CD4-positive, alpha-beta T cell treated with Interleukin-4 for 4 hours (primary cell): Measurements from ENCODE around the gene CFAP90.

Source experiments
- DNase-seq: peaks from one replicate; pipeline ENCODE4 v3.0.0-alpha.2; 2020

The CFAP90 gene

GRCh38 chr5:7867260-7867659 is 16.3 kb upstream of the CFAP90 start:
- DNase-seq, result no peak

- DNase-seq, result no peak
Measured at GRCh38 chr5:7866196-7866595, 15.3 kb upstream of the CFAP90 start.

DNA sequence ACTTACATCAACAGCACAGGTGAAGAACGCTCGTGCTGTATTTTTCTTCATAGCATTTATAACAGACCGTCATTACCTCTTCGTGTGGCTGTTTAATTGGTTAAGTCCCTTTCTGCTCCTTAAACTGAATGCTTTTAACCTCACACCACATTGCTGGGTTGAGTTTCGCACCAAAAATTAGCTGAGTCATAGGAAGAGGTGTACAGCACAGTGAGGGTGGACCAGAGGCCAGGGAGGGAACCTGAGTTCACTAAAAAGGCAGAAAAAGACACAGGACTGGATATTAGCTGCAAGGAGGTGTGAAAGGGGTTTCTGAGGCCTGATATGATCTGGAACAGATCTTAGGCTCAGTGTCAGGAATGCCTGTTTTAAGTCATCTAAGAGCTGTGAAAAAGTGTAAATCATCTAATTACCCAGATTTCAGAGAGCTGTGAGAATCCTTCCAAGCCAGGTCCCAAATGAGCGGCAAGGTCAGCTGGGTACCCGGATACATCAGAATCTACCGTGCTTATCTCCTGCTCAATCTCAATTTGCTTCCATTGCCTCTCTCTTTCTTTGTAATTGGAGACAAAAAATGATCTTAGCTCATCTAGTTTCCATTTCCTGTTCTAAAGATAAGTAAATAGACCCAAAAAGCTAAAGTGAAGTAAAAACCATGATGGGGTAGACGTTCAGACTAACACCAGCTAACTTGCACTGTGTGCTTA is 7.1 kb upstream of the CFAP90 start:
- DNase-seq, result no peak

- DNase-seq, result no peak
Measured at GRCh38 chr5:7857361-7857760, 6.4 kb upstream of the CFAP90 start.

GRCh38 chr5:7856855-7857254 is 5.9 kb upstream of the CFAP90 start:
- peak; percentile 56 for DNase-seq

GRCh38 chr5:7855611-7856010 is 4.7 kb upstream of the CFAP90 start:
- no peak for DNase-seq

DNA sequence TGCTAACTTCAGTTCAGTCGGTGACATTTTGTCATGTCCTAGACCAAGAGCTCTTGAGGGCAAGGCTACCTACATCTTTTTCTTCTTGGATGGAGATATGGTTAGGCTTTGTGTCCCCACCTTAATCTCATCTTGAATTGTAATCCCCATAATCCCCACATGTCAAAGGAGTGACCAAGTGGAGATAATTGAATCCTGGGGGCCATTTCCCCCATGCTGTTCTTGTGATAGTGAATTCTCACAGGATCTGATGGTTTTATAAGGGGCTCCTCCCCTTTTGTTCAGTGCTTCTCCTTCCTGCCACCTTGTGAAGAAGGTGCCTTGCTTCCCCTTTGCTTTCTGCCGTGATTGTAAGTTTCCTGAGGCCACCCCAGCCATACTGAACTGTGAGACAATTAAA is 2.1 kb upstream of the CFAP90 start:
- DNase-seq, result no peak

DNA sequence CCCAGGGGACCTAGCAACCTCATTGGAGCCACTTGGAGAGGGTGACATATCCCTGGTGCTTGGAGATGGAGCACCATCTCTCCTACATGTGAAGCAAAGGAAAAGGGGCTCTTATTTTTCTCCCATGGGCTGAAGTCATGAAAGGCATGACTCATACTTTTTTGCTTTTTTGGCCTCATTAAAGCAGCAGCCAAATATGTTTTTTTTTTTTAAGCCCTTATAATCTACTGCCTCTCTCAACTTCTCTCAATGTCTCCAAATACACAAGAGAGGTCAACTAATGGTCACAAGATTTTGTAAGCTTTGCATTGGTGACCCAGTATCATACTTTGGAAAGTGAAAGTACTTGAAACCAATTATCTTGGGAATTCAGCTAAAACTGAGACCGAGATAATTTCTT is 1.6 kb upstream of the CFAP90 start:
- no peak for DNase-seq

GRCh38 chr5:7851617-7852289 is 820 bp upstream of the CFAP90 start:
- no peak for DNase-seq

GRCh38 chr5:7851240-7851592 is 283 bp upstream of the CFAP90 start:
- DNase-seq, result no peak

GRCh38 chr5:7849681-7850394 is 1.1 kb downstream of the CFAP90 start:
- DNase-seq, result no peak

GRCh38 chr5:7848296-7848695 is 2.6 kb downstream of the CFAP90 start:
- no peak for DNase-seq

GRCh38 chr5:7846327-7846726 is 4.6 kb downstream of the CFAP90 start:
- no peak for DNase-seq

GRCh38 chr5:7845557-7845956 is 5.4 kb downstream of the CFAP90 start:
- DNase-seq, result no peak

DNA sequence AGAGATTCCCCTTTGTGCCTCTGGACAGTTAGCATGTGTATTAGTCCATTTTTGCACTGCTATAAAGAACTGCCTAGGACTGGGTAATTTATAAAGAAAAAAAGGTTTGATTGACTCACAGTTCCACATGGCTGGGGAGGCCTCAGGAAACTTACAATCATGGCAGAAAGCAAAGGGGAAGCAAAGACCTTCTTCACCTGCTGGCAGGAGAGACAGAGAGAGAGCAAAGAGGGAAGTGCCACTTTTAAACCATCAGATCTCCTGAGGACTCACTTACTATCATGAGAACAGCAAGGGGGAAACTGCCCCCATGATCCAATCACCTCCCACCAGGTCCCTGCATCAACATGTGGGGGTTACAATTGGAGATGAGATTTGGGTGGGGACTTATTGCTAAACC is 6.0 kb downstream of the CFAP90 start:
- no peak for DNase-seq

DNA sequence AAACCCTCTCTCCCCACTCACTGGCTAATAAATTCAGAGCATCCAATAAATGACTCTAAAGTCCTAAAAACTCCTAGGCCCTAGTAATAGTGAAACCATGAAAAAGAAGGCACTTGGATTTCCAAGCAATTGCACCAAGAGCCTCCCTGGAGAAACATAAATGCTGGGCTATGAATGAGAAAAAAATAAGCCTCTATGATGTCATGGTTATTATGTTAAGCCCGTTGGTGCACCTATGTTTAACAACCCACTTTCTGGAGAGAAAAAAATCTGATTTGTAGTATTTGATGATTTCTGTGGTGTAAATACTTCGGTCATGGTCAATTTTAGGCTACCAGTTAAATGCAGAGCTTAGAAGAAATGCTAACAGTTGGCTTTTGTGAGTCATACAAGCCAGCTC is 8.4 kb downstream of the CFAP90 start:
- DNase-seq, result no peak

- no peak for DNase-seq
Measured at GRCh38 chr5:7837403-7837802, 13.5 kb downstream of the CFAP90 start.

- no peak for DNase-seq
Measured at GRCh38 chr5:7834982-7835381, 16.0 kb downstream of the CFAP90 start.

- no peak for DNase-seq
Measured at GRCh38 chr5:7828269-7828668, 22.7 kb downstream of the CFAP90 start.

DNA sequence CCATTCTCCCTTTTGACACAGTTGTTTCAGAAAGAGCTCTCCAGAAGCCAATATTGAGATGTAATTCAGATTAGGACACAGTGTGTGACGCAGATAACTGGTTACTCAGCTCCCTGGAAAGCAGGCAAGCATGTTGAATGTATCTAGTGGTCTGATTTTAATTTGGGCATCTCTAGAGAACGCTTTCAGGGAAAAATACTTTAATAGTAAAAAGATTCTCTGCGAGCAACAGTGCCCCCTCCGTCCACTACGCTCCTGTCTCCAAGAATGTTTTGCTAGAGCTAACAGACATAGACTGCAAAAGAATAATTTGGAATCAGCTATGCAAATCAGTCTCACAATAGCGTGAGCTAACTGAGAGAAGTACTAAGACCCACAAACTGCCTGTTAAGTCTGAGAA is 23.3 kb downstream of the CFAP90 start:
- no peak for DNase-seq

GRCh38 chr5:7825630-7826029 is 25.3 kb downstream of the CFAP90 start:
- DNase-seq, result no peak

GRCh38 chr5:7824995-7825394 is 25.9 kb downstream of the CFAP90 start:
- no peak for DNase-seq

- no peak for DNase-seq
Measured at GRCh38 chr5:7823594-7823993, 27.3 kb downstream of the CFAP90 start.

GRCh38 chr5:7822449-7822848 is 28.5 kb downstream of the CFAP90 start:
- no peak for DNase-seq
